HEK293 (cell line): Measurements from ENCODE around the gene EIF2S3.

Experiments
- CTCF ChIA-PET: fragments of 350-600 bp; formaldehyde crosslinking; extraction: SDS; loops from one replicate; lab custom pipeline; 2021; ENCODE audit warnings: antibody characterized with exemption; lab: Yijun Ruan, JAX
- POLR2A ChIA-PET: fragments of 300-600 bp; formaldehyde crosslinking; extraction: SDS; loops from one replicate; lab custom pipeline; 2020; ENCODE audit warnings: antibody characterized with exemption, inconsistent platforms; lab: Yijun Ruan, JAX
- H3K27ac ChIP-seq: fragments of 200-500 bp; sonication (Bioruptor generic); 2 replicates; pipeline ENCODE4 v1.5.1; 2014; ENCODE audit warnings: low read depth, low read length, control low read depth, inconsistent platforms; ENCODE audit errors: extremely low read depth
- H3K36me3 ChIP-seq, 2 experiments: fragments of 200-500 bp in 1 of 2; sonication (Bioruptor generic) in 1 of 2; 1 replicate in 1 of 2; 2 replicates in 1 of 2; pipeline ENCODE4 v1.5.1; 2014 to 2017; ENCODE audit warnings: inconsistent platforms in 2 of 2, low read length in 2 of 2; ENCODE audit not compliant: control insufficient read depth in 2 of 2, insufficient read depth in 1 of 2
- H3K4me1 ChIP-seq: fragments of 200-500 bp; sonication (Bioruptor generic); 2 replicates; pipeline ENCODE4 v1.5.1; 2014; ENCODE audit warnings: mild to moderate bottlenecking, low read length, inconsistent platforms; ENCODE audit not compliant: control insufficient read depth, insufficient read depth
- H3K4me3 ChIP-seq: 2 replicates; pipeline ENCODE4 v1.5.1; 2011; ENCODE audit warnings: low read depth, mild to moderate bottlenecking, control low read depth, low read length, moderate library complexity
- H3K9me3 ChIP-seq: fragments of 200-500 bp; sonication (Bioruptor generic); 2 replicates; pipeline ENCODE4 v1.5.1; 2014; ENCODE audit warnings: low read depth, low read length, inconsistent platforms; ENCODE audit not compliant: control insufficient read depth, insufficient read depth
- CTCF ChIP-seq: fragments of 450-650 bp; formaldehyde crosslinking; IDR thresholded peaks from 2 replicates; pipeline ENCODE4 v1.5.1; 2016; ENCODE audit warnings: missing biosample characterization, missing genetic modification characterization
- FEZF1 ChIP-seq: fragments of 450-650 bp; formaldehyde crosslinking; IDR thresholded peaks from 2 replicates; pipeline ENCODE4 v1.5.1; 2016; ENCODE audit warnings: missing biosample characterization, missing genetic modification characterization
- PRDM6 ChIP-seq: fragments of 450-650 bp; formaldehyde crosslinking; IDR thresholded peaks from 2 replicates; pipeline ENCODE4 v1.5.1; 2017; ENCODE audit warnings: missing biosample characterization, missing genetic modification characterization
- REST ChIP-seq: fragments of 450-650 bp; formaldehyde crosslinking; IDR thresholded peaks from 2 replicates; pipeline ENCODE4 v1.5.1; 2016; ENCODE audit warnings: missing biosample characterization, missing genetic modification characterization
- SCRT1 ChIP-seq: fragments of 450-650 bp; formaldehyde crosslinking; IDR thresholded peaks from 2 replicates; pipeline ENCODE4 v1.5.1; 2016; ENCODE audit warnings: missing biosample characterization, missing genetic modification characterization, borderline replicate concordance
- SCRT2 ChIP-seq: fragments of 450-650 bp; formaldehyde crosslinking; IDR thresholded peaks from 2 replicates; pipeline ENCODE4 v1.5.1; 2016; ENCODE audit warnings: missing biosample characterization, missing genetic modification characterization
- ZBTB20 ChIP-seq: fragments of 450-650 bp; formaldehyde crosslinking; IDR thresholded peaks from 2 replicates; pipeline ENCODE4 v1.5.1; 2016; ENCODE audit warnings: missing biosample characterization, missing genetic modification characterization
- ZBTB48 ChIP-seq: fragments of 450-650 bp; formaldehyde crosslinking; IDR thresholded peaks from 2 replicates; pipeline ENCODE4 v1.5.1; 2016; ENCODE audit warnings: missing biosample characterization, missing genetic modification characterization
- ZFHX2 ChIP-seq: fragments of 450-650 bp; formaldehyde crosslinking; conservative IDR thresholded peaks from 2 replicates; pipeline ENCODE4 v1.5.1; 2016; ENCODE audit warnings: missing biosample characterization, missing genetic modification characterization
- ZFP37 ChIP-seq: fragments of 450-650 bp; formaldehyde crosslinking; IDR thresholded peaks from 2 replicates; pipeline ENCODE4 v1.5.1; 2016; ENCODE audit warnings: missing biosample characterization, missing genetic modification characterization
- ZNF133 ChIP-seq: fragments of 450-650 bp; formaldehyde crosslinking; IDR thresholded peaks from 2 replicates; pipeline ENCODE4 v1.5.1; 2016; ENCODE audit warnings: missing biosample characterization, missing genetic modification characterization
- ZNF157 ChIP-seq: fragments of 450-650 bp; formaldehyde crosslinking; IDR thresholded peaks from 2 replicates; pipeline ENCODE4 v1.5.1; 2016; ENCODE audit warnings: missing biosample characterization, missing genetic modification characterization
- ZNF211 ChIP-seq: fragments of 450-650 bp; formaldehyde crosslinking; IDR thresholded peaks from 2 replicates; pipeline ENCODE4 v1.5.1; 2016; ENCODE audit warnings: low read depth, missing biosample characterization, missing genetic modification characterization
- ZNF248 ChIP-seq: fragments of 450-650 bp; formaldehyde crosslinking; IDR thresholded peaks from 2 replicates; pipeline ENCODE4 v1.5.1; 2017; ENCODE audit warnings: missing biosample characterization, missing genetic modification characterization
- ZNF280D ChIP-seq: fragments of 450-650 bp; formaldehyde crosslinking; IDR thresholded peaks from 2 replicates; pipeline ENCODE4 v1.5.1; 2016; ENCODE audit warnings: missing biosample characterization, missing genetic modification characterization
- ZNF335 ChIP-seq: fragments of 450-650 bp; formaldehyde crosslinking; conservative IDR thresholded peaks from 2 replicates; pipeline ENCODE4 v1.5.1; 2016; ENCODE audit warnings: missing biosample characterization, missing genetic modification characterization
- ZNF350 ChIP-seq: fragments of 450-650 bp; formaldehyde crosslinking; IDR thresholded peaks from 2 replicates; pipeline ENCODE4 v1.5.0; 2017; ENCODE audit warnings: missing biosample characterization, mild to moderate bottlenecking, missing genetic modification characterization
- ZNF354C ChIP-seq: fragments of 450-650 bp; formaldehyde crosslinking; IDR thresholded peaks from 2 replicates; pipeline ENCODE4 v1.5.1; 2016; ENCODE audit warnings: missing biosample characterization, missing genetic modification characterization, low read depth, borderline replicate concordance
- ZNF394 ChIP-seq: fragments of 450-650 bp; formaldehyde crosslinking; IDR thresholded peaks from 2 replicates; pipeline ENCODE4 v1.5.1; 2016; ENCODE audit warnings: missing biosample characterization, missing genetic modification characterization, mild to moderate bottlenecking, moderate library complexity, borderline replicate concordance
- ZNF426 ChIP-seq: fragments of 450-650 bp; formaldehyde crosslinking; IDR thresholded peaks from 2 replicates; pipeline ENCODE4 v1.5.1; 2017; ENCODE audit warnings: missing biosample characterization, missing genetic modification characterization, mild to moderate bottlenecking, inconsistent platforms, moderate library complexity
- ZNF629 ChIP-seq: fragments of 450-650 bp; formaldehyde crosslinking; IDR thresholded peaks from 2 replicates; pipeline ENCODE4 v1.5.1; 2017; ENCODE audit warnings: missing biosample characterization, missing genetic modification characterization
- ZNF692 ChIP-seq: fragments of 450-650 bp; formaldehyde crosslinking; IDR thresholded peaks from 2 replicates; pipeline ENCODE4 v1.5.1; 2016; ENCODE audit warnings: missing biosample characterization, missing genetic modification characterization
- ZNF843 ChIP-seq: fragments of 450-650 bp; formaldehyde crosslinking; IDR thresholded peaks from 2 replicates; pipeline ENCODE4 v1.5.1; 2016; ENCODE audit warnings: missing biosample characterization, missing genetic modification characterization
- ZSCAN30 ChIP-seq: fragments of 450-650 bp; IDR thresholded peaks from 2 replicates; pipeline ENCODE4 v1.5.1; 2018; ENCODE audit warnings: missing biosample characterization, mild to moderate bottlenecking, missing genetic modification characterization, moderate library complexity
- ZXDB ChIP-seq: fragments of 450-650 bp; formaldehyde crosslinking; IDR thresholded peaks from 2 replicates; pipeline ENCODE4 v1.5.1; 2016; ENCODE audit warnings: missing biosample characterization, missing genetic modification characterization

The EIF2S3 gene

GRCh38 chrX:24117258-24117657 is 62.5 kb downstream of the EIF2S3 start (continued):
- TF ChIP-seq ZNF211 = no peak

GRCh38 chrX:24124244-24124799 is 69.6 kb downstream of the EIF2S3 start:
- peak overlapping the region; percentile 48 for H3K27ac ChIP-seq
- H3K9me3 ChIP-seq = no peaks in the 10 kb centered on the region
- H3K4me3 ChIP-seq = no peak overlapping the region
- ChIA-PET POLR2A (interaction anchor here (0.5 to 0.9 kb wide), 3 partner anchors 22 to 100 kb away, joined by 3 to 7 read pairs (median 3); no protein-coding TSS in a partner anchor), CTCF (interaction anchor here (0.6 to 1.0 kb wide), 5 partner anchors 13 to 142 kb away, joined by 3 to 5 read pairs (median 4); no protein-coding TSS in a partner anchor)
- peaks cover 24% of the 10 kb centered on the region for H3K4me1 ChIP-seq
- H3K36me3 ChIP-seq = no peaks in the 10 kb centered on the region
- TF ChIP-seq ZXDB (no peak; the same call in 1 of the 2 replicates), ZNF354C (tag by site-specific recombination) (no peak), PRDM6 (tag by site-specific recombination) (peak; percentile 92), ZBTB20 (tag by site-specific recombination) (no peak), SCRT1 (peak; percentile 92), ZNF280D (tag by site-specific recombination) (no peak), ZNF133 (tag by site-specific recombination) (no peak), FEZF1 (peak; percentile 90), ZBTB48 (tag by site-specific recombination) (no peak), ZNF629 (tag by site-specific recombination) (0 out of 2 replicates have a peak, but pooled peaks have one; percentile 16), ZSCAN30 (tag by site-specific recombination) (no peak), ZNF248 (tag by site-specific recombination) (no peak), ZNF350 (tag by site-specific recombination) (no peak), SCRT2 (peak; percentile 90), ZFP37 (tag by site-specific recombination) (no peak), ZNF394 (tag by site-specific recombination) (no peak), CTCF (tag by site-specific recombination) (no peak), ZNF157 (tag by site-specific recombination) (no peak), ZNF692 (tag by site-specific recombination) (0 out of 2 replicates have a peak, but pooled peaks have one; percentile 18), ZNF335 (tag by site-specific recombination) (no peak), ZNF843 (tag by site-specific recombination) (peak; percentile 56; the same call in 1 of the 2 replicates), ZFHX2 (tag by site-specific recombination) (0 out of 2 replicates have a peak, but pooled peaks have one; percentile 30), ZNF426 (tag by site-specific recombination) (no peak), REST (tag by site-specific recombination) (no peak)
